DMS53 treated with DMSO at 0.1 percent for 48 hours (cell line): ENCODE measurements around the gene CUX1.
"Not testable (repeated sequence)": the region's sequence is repeated elsewhere in the genome, so short reads cannot be mapped to it uniquely, and the experiment has no call there.

ENCODE experiments used
- DNase-seq: peaks from one replicate; lab custom pipeline; 2025; ENCODE audit not compliant: unreplicated experiment; lab: John Stamatoyannopoulos, UW

The CUX1 gene

DNA sequence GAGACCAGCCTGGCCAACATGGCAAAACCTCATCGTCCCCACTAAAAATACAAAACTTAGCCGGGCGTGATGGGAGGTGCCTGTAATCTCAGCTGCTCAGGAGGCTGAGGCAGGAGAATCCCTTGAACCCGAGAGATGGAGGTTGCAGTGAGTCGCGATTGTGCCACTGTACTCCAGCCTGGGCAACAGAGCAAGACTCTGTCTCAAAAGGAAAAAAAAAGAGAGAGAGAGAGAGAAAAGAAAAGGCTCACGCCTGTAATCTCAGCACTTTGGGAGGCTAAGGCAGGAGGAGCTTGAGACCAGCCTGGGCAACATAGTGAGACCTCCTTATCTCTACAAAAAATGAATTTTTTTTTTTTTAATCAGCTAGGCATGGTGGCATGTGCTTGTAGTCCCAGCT, 157.6 kb downstream of the CUX1 start:
- DNase-seq: no peak

GRCh38 chr7:101976411-101976810, 159.0 kb downstream of the CUX1 start:
- no peak for DNase-seq

DNA sequence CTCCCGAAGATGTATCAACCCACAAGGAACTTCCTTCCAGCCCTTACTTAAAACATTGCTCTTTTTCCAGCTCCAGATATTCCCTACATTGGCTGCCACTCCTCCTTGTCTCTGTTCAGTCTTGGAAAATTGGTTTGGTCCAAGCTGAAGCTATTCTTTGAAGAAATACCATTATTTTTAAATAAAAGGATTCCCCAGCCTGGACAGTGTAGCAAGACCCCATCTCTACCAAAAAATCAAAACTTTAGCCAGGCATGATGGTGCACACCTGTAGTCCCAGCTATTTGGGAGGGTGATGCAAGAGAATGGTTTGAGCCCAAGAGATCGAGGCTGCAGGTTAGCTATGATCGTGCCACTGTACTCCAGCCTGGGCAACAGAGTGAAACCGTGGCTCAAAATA, 159.8 kb downstream of the CUX1 start:
- DNase-seq: no peak

DNA sequence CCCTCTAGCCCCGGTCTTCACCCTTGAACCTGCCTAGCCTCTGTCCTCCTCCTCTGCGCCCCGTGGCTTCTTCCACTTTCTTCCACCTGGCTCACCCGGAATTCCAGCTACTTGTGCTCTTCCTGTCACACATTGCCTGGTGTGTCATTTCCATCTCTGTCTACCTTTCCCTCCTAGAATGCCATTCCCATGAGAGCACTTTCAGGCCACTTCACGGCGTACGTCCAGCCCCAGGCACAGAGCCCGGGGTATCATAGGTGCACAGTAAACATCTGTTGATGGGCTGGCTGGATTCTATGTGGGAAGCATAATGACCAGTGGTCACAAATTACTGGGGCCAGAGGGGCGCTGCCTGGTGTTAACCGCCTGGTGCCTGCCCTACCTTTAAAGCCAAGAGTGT, 161.3 kb downstream of the CUX1 start:
- DNase-seq: no peak

- no peak for DNase-seq
Measured at GRCh38 chr7:101983147-101983811, 165.9 kb downstream of the CUX1 start.

GRCh38 chr7:101984133-101984879, 166.9 kb downstream of the CUX1 start:
- DNase-seq: no peak

DNA sequence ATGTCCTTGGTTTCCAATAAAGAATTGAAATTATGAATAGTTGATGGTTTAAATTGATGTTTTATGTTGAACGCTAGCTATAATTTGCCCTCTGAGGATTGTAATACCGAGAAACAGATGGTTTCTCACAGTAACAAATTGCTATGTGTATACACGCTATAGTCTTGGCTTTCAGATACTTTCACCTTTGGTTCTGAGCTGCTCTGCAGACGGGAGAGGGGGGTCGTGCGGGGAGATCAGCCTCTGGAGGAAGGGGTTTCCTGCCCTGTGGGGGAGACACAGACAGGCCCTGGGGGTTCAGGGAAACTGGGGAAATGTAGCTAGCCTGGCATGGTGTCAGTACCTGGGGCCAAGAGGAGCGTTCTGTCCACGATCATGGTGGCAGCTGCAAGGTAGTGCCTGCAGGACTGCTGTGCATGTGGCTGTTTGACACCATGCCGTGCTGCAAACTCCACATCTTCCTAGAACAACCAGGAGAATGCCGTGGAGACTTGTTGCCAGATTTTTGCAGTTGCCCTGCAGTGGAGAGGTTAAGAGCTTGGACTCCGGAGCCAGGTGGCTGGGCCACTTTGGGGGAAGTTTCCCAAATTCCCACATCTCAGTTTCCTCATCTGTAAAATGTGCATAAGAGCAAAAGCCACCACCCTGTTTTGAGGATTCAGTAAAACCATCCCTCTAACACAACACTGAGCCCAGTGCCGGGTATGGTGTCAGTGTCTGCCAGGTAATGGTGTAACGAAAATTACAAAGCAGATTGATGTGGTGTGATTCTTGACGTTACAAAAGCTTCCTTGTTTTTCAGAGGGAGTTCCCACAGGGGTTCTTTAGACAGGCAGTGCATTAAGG, 167.9 kb downstream of the CUX1 start:
- DNase-seq: no peak

GRCh38 chr7:101985903-101986734, 168.7 kb downstream of the CUX1 start:
- no peak for DNase-seq

- no peak for DNase-seq
Measured at GRCh38 chr7:101987494-101987893, 170.1 kb downstream of the CUX1 start.

GRCh38 chr7:101988060-101988459, 170.6 kb downstream of the CUX1 start:
- not testable (repeated sequence) for DNase-seq

DNA sequence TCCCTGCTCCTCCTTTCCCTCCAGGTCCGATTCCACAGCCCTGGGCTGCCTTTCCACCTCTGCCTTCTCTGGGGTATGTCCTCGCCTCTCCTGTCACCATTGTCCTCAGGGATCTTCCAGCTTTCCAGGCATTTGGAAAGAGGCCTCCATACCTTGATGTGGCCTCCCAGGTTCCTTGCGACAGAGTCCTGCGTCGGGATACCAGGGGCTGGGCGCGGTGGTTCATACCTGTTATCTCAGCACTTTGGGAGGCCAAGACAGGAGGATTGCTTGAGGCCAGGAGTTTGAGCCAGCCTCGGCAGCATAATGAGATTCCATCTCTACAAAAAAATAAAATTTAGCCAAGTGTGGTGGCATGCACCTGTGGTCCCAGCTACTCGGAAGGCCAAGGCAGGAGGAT, 171.1 kb downstream of the CUX1 start:
- no peak for DNase-seq

- DNase-seq: no peak
Measured at GRCh38 chr7:101989101-101989500, 171.7 kb downstream of the CUX1 start.

GRCh38 chr7:101990811-101991418, 173.5 kb downstream of the CUX1 start:
- DNase-seq: no peak

GRCh38 chr7:101991860-101992259, 174.4 kb downstream of the CUX1 start:
- no peak for DNase-seq

- DNase-seq: no peak
Measured at GRCh38 chr7:101993311-101993710, 175.9 kb downstream of the CUX1 start.

DNA sequence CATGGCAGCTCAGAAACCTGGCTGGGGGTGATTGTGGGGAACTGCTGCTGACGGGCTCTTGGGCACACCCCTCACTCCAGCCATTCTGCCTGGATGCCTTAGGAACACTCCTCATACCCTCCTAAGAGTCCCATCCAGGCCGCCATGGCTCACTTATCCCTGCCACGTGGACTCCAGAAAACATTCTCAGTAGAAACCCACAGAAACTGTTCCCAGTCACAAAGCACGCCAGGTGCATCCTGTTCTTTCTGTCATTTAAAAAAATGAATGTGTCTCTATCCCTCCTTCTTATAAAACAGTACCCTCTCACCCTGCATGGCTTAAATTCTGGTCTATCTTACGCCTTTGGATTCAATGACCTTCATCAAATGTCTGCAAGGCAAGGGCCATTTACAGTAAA, 177.7 kb downstream of the CUX1 start:
- DNase-seq: no peak

GRCh38 chr7:101996131-101996691, 178.8 kb downstream of the CUX1 start:
- DNase-seq: no peak

DNA sequence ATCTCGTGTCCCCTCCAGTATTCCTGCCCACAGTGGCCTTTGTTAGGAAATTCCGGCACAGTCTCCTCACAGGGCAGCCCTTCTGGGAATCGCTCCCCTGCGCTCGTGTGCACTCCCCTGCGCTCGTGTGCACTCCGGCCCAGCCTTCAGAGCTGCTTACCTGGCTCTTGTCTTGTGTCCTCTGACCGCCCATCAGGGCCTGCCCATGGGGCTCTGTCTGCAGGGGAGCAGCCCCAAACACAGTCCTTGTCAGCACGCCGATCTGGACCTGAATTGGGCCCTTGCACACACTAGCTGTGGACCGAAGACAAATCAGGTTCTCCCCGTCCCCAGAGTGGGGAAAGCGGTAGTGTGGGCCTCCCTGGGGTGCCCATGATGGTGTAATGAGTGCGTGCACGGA, 179.4 kb downstream of the CUX1 start:
- no peak for DNase-seq

DNA sequence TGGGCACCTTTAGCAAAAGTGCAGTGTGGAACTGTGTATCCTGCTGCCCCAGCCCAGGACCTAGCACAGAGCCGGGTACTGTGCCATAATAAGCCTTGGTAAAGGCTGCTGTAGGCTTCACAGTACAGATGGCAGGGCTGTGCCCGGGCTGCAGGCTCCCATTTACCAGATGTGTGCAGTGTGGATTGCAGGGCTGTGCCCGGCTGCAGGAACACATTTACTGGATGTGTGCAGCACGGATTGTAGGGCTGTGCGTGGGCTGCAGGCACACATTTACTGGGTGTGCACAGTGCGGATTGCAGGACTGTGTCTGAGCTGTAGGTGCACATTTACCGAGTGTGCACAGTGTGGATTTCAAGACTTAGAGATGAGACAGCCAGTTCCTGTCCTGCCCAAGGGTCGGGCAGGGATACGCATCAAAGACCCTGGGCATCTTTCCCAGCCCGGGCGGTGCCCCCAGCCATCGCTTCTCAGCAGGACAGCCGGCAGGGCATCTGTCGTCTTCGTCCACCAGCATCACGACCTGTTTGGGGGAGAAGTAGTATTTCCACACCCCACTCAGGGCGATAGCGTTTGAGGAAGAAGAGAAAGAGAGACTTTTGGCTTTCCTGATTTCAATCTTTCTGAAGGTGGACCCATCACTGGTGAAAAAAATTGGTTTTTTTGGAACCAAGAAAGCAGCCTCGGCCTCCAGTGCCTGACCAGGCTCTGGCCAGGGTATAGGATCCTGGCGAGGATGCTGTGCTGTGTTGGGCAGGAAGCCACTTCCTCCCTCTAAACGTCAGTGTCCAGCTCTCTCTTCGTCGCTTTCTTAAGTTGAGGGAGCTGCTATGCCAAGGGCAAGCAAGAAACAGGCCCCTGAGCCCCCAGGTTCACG, 180.8 kb downstream of the CUX1 start:
- DNase-seq: no peak
